Nephron progenitor cell (in vitro differentiated cells): ENCODE results near the gene C1orf198.

Source experiments
- DNase-seq: peaks from one replicate; pipeline ENCODE4 v3.0.0; 2021
- H3K27ac Mint-ChIP-seq: 2 replicates; pipeline ENCODE4 v1.8.0; 2021; ENCODE audit warnings: mild to moderate bottlenecking, moderate library complexity, mixed read lengths
- H3K27me3 Mint-ChIP-seq: 2 replicates; pipeline ENCODE4 v1.8.0; 2021; ENCODE audit warnings: mild to moderate bottlenecking, low read depth, mixed read lengths; ENCODE audit not compliant: poor library complexity
- H3K36me3 Mint-ChIP-seq: 2 replicates; pipeline ENCODE4 v1.8.0; 2021; ENCODE audit warnings: low read depth, mixed read lengths
- H3K4me1 Mint-ChIP-seq: 2 replicates; pipeline ENCODE4 v1.8.0; 2021; ENCODE audit warnings: mixed read lengths
- H3K4me3 Mint-ChIP-seq: 2 replicates; pipeline ENCODE4 v1.8.0; 2021; ENCODE audit warnings: mild to moderate bottlenecking, moderate library complexity, mixed read lengths
- H3K9me3 Mint-ChIP-seq: 2 replicates; pipeline ENCODE4 v1.8.0; 2021; ENCODE audit warnings: mild to moderate bottlenecking, moderate library complexity, mixed read lengths
- TF ChIP-seq, protein P1 (sequence below): fragments of 200-600 bp; sonication (generic); IDR thresholded peaks from 2 replicates; pipeline ENCODE4 v1.5.0; 2021; ENCODE audit warnings: antibody characterized with exemption

Gene C1orf198

DNA sequence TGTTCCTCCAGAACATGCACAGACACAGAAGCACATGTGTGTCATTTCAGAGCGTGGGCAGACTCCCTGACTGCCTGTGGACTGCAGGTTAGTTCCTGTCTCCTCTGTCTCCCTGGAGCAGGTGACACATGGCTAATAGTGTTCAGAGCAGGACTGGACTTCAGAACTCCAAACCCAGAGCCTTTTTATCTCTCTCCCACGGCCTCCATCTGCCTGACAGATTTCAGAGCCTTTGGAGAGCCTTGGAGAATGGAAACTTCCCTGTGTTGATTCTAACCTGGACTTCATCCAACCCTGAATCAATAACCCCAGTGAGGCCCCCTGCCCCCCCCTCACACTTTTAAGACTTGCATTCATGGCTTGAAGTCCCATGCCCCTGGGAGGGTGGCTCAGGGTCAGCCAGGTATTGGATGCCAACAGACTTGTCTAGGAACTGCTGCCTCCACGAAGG is 44.4 kb downstream of the C1orf198 start:
- peaks cover 10% of the 10 kb centered on the region for H3K27me3 Mint-ChIP-seq
- DNase-seq, result no peak
- no peaks in the 10 kb centered on the region for H3K36me3 Mint-ChIP-seq
- H3K4me3 Mint-ChIP-seq, result no peak overlapping the region
- no peaks in the 10 kb centered on the region for H3K9me3 Mint-ChIP-seq
- H3K27ac Mint-ChIP-seq, result no peak overlapping the region
- peaks cover 37% of the 10 kb centered on the region for H3K4me1 Mint-ChIP-seq
- TF ChIP-seq, protein P1, sequence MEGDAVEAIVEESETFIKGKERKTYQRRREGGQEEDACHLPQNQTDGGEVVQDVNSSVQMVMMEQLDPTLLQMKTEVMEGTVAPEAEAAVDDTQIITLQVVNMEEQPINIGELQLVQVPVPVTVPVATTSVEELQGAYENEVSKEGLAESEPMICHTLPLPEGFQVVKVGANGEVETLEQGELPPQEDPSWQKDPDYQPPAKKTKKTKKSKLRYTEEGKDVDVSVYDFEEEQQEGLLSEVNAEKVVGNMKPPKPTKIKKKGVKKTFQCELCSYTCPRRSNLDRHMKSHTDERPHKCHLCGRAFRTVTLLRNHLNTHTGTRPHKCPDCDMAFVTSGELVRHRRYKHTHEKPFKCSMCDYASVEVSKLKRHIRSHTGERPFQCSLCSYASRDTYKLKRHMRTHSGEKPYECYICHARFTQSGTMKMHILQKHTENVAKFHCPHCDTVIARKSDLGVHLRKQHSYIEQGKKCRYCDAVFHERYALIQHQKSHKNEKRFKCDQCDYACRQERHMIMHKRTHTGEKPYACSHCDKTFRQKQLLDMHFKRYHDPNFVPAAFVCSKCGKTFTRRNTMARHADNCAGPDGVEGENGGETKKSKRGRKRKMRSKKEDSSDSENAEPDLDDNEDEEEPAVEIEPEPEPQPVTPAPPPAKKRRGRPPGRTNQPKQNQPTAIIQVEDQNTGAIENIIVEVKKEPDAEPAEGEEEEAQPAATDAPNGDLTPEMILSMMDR, result no peak

DNA sequence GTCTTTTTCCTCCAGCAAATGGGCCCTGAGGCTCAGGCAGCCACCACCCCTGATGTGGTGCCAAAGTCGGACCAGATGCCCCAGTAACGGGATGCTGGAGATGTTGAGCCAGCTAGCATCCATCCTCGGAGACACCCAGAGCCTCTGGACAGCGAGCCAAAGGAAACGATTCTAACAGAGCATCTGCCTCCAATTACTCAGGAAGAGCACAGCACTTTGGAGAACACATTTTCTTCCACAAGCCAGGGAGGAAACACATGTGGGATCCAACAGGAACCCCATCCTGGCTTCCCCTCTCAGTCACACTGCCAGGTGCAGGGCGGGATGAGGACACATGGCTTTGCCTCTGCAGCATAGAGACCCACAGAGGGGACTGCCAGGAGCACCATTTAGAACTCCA is 44.9 kb downstream of the C1orf198 start:
- TF ChIP-seq, protein P1, result no peak
- DNase-seq, result no peak
- H3K4me3 Mint-ChIP-seq, result no peak overlapping the region
- H3K36me3 Mint-ChIP-seq, result no peaks in the 10 kb centered on the region
- H3K9me3 Mint-ChIP-seq, result no peaks in the 10 kb centered on the region
- H3K27ac Mint-ChIP-seq, result no peak overlapping the region
- peaks cover 10% of the 10 kb centered on the region for H3K27me3 Mint-ChIP-seq
- H3K4me1 Mint-ChIP-seq, result peaks cover 37% of the 10 kb centered on the region

DNA sequence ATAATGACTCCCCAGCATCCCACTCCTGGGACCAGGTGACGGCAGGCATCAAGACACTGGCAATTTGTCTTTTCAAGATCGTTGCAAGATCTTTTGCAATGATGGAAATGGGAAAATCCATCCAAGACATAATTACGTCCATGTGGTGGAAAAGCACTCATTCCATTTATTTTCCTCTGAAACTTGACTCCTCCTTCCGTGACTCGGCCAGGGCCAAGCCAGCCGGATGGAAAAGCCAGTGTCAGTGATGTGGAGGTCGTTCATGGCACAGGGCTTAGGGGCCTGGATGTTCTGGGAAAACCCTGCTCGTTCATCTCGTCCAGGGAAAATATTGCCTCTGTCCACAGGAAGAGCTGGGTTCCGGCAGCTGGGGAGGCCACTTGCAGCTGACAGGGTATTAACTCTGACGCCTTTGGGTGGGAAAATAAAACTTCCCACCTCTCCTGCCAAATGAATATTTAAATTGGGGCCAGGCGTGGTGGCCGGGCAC is 46.2 kb downstream of the C1orf198 start:
- H3K27ac Mint-ChIP-seq, result no peak overlapping the region
- H3K4me1 Mint-ChIP-seq, result peaks cover 25% of the 10 kb centered on the region
- TF ChIP-seq, protein P1, result no peak
- peaks cover 10% of the 10 kb centered on the region for H3K27me3 Mint-ChIP-seq
- H3K9me3 Mint-ChIP-seq, result no peaks in the 10 kb centered on the region
- no peak overlapping the region for H3K4me3 Mint-ChIP-seq
- DNase-seq, result no peak
- no peaks in the 10 kb centered on the region for H3K36me3 Mint-ChIP-seq

DNA sequence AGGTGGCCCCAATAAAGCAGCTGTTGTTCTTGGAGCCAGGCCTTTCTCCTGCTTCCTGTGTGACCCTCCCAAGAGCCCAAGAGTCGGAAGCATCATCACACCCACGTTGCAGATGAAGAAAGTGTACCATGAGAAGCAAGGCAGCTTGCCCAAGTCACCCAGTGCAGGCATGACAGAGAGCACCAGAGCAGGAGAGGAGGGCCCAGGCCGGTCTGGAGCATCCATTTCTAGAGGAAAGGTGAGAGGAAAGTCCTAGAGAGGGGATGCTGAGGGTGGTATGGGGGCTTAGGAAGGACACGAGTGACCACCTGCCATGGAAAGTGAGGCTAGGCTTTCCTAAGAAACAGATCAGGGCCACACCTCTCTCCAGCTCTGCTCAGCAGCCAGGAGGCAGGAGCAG is 47.0 kb downstream of the C1orf198 start:
- peaks cover 14% of the 10 kb centered on the region for H3K27me3 Mint-ChIP-seq
- peak overlapping the region; percentile 23 for H3K4me3 Mint-ChIP-seq
- peaks cover 25% of the 10 kb centered on the region for H3K4me1 Mint-ChIP-seq
- no peak overlapping the region for H3K27ac Mint-ChIP-seq
- TF ChIP-seq, protein P1, result no peak
- DNase-seq, result no peak
- no peaks in the 10 kb centered on the region for H3K9me3 Mint-ChIP-seq
- no peaks in the 10 kb centered on the region for H3K36me3 Mint-ChIP-seq

DNA sequence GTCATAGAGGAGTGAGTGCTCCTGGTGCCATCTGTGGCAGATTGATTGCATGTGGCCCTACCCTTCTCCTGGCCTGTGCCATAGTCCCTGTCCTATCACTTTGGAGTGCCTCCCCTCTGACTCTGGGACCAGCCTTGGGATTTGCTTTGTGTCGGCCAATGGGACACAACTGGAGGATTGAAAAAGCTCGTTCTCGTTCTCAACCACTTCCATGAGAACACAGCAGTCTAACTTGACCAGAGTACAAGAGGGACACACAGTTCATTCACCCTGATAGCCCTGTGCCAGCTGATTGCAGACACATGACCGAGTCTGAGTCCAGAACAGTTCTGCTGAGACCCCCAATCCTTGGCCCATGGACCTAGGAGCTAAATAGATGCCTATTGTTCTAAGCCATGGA is 47.8 kb downstream of the C1orf198 start:
- TF ChIP-seq, protein P1, result no peak
- peaks cover 19% of the 10 kb centered on the region for H3K4me1 Mint-ChIP-seq
- H3K4me3 Mint-ChIP-seq, result no peak overlapping the region
- no peaks in the 10 kb centered on the region for H3K36me3 Mint-ChIP-seq
- peaks cover 11% of the 10 kb centered on the region for H3K27me3 Mint-ChIP-seq
- DNase-seq, result no peak
- no peaks in the 10 kb centered on the region for H3K9me3 Mint-ChIP-seq
- no peak overlapping the region for H3K27ac Mint-ChIP-seq

DNA sequence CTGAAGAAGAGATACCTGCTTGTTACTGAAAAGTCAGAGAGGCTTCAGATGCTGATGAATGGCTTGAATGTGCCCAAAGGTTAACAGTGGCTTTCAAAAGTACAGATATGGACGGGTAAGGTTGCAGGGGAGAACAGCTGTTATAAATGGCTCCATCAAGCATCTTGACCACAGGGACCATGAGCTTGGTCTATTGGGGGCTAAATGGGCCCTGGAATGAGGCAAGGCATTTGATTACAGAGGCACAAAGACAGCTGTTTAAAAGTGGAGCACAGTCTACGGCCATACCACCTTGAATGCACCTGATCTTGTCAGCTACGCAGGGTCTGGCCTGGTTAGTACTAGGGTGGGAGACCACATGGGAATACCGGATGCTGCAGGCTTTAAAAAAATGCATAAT is 48.3 kb downstream of the C1orf198 start:
- Mint-ChIP-seq H3K9me3 (no peaks in the 10 kb centered on the region), H3K4me3 (no peak overlapping the region), H3K4me1 (peaks cover 17% of the 10 kb centered on the region), H3K36me3 (no peaks in the 10 kb centered on the region), H3K27ac (no peak overlapping the region), H3K27me3 (peaks cover 11% of the 10 kb centered on the region)
- TF ChIP-seq, protein P1, result no peak
- DNase-seq, result no peak
